Measurements from ENCODE around the gene KIF1C.
"Not testable (repeated sequence)": the region's sequence is repeated elsewhere in the genome, so short reads cannot be mapped to it uniquely, and the experiment has no call there.

The KIF1C gene

DNA sequence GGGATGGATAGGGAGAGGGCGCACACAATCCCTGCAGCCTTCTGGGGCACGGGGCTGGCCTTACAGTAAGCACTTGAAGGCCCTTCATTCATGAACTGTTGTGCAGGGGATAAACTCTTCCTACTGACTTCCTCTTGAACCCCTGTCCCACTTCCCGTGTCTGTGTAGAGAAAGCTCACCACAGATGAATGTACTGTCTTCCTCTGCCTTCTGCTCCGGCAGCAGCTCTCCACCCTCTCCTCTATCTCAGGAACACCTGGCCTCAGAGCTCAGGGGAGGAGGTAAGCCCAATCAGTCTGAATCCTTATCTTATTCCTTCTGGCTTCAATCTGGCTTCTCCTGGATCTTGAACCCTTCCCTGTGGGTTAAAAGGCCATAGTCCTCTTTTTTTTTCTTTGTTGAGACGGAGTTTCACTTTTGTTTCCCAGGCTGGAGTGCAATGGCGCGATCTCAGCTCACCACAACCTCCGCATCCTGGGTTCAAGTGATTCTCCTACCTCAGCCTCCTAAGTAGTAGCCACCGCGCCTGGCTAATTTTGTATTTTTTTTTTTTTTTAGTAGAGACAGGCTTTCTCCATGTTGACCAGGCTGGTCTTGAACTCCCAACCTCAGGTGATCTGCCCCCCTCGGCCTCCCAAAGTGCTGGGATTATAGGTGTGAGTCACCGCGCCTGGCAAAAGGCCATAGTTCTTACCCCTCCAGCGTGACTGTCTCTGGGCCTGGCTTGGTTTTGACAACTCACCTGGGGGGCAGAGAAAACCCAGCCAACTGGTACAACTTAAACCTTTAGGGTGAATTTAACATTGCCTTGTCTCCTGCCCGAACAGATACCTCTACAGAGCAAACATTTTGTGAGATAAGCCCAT is 44.6 kb downstream of the KIF1C start:
- DNase-seq (ENCODE audit: low read depth in 2 of 3, low spot score in 1 of 3) = no peak

DNA sequence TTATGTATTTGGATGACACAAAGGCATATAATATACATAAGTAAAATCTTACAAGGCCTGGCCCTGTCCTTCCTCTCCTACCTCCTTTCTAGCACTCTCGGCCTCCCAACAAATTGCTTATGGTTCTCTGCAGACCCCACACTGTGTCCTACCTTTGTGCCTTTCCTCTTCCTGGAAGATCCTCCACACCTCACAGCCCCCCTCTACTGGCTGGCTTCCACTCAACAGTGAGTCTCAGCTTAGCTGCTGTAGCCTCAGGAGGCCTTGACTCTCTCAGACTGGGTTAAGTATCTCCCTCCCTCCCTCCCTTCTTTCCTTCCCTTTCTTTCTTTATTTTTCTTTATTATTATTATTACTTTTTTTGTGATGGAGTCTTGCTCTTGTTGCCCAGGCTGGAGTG is 45.8 kb downstream of the KIF1C start:
- DNase-seq (ENCODE audit: low read depth in 2 of 3, low spot score in 1 of 3) = no peak

DNA sequence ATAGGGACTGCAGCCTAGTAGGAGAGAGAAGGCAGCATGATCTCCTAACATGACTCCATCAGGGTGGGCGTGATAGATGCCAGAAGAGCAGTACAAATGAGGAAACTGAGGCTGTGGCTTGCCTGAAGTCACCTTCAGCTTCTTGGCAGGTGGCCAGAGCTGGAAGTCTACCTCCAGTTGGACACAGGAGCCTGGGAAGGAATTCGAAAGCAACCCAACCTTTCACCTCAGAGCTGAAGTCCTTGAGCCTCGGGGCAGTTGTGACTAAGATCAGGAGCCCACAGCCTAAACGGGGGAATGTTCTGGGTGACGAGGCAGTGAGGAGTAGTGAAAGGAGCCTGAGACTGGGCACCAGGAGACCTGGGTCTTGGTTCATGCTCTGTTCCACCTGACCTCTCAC is 46.9 kb downstream of the KIF1C start:
- DNase-seq (ENCODE audit: low read depth in 2 of 3, low spot score in 1 of 3) = no peak

DNA sequence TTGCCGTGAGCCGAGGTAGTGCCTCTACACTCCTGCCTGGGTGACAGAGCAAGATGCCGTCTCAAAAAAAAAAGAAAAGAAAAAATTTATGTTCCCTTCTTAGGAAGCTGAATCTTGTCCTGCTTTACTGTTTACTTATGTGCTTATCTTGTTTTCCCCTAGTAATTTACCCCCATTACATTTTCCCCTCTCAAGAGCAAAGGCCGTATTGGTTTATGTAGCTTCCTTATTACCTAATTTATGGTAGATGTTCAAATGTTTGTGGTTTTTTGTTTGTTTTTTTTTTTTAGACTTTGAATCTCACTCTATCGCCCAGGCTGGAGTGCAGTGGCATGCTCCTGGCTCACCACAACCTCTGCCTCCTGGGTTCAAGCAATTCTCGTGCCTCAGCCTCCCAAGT is 47.7 kb downstream of the KIF1C start:
- DNase-seq (ENCODE audit: low read depth in 2 of 3, low spot score in 1 of 3) = no peak

DNA sequence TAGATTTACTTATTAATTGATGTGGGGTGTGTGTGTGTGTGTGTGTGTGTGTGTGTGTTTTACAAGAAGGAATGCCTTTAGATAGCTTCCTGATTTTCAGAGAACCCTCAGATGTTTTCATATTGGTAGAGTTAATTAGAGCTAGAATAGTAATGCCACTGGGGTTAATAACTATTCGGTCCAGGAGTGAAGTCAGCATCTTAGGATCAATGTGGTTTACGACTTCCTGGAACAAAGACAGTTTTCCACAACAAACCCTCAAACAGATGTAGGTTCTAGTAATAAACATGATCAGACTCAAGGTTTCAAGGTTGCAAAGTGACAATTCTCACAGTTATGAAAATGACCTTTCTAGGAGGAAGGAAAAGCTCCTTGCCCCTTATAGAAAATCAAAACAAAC is 49.7 kb downstream of the KIF1C start:
- no peak for DNase-seq (ENCODE audit: low read depth in 2 of 3, low spot score in 1 of 3)

DNA sequence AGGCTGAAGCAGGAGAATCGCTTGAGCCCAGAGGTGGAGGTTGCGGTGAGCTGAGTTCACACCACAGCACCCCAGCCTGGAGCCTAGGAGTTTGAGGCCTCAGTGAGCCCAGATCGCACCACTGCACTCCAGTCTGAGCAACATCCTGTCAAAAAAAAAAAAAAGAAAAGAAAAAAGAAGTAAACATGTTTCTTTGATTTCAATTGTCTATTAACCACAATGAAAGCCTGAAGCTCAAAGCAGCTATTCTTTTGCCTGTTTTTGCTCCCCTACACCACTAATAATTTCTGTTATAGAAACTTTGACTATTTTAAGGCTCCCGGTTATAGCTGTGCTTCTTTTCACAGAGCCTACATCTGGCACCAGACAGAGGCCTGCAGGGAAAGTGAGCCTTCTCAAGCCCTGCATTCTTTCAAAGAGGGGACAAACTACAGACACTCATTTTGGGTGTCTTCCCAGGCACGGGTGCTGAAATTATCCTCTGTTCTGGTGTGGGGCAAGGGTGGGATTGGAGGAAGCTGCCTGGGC is 51.6 kb downstream of the KIF1C start:
- DNase-seq (ENCODE audit: low read depth in 2 of 3, low spot score in 1 of 3) = no peak

DNA sequence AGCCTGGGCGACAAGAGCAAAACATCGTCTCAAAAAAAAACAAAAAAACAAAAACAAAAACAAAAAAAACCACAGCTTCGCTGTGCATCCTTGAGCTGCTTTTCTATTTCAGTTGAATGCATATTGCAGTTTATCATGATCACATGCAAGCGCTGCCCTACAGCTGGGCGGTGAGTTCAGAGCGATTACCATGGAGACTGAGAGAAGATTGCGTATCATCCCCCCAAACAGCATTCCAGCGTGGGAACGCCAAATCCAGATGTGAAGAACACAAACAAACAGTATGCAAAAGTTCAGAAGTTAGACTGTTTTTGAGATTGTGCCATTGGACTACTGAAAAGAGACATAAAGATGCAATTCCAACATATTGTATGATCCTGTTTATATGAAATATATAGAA is 52.5 kb downstream of the KIF1C start:
- DNase-seq (ENCODE audit: low read depth in 2 of 3, low spot score in 1 of 3) = no peak

DNA sequence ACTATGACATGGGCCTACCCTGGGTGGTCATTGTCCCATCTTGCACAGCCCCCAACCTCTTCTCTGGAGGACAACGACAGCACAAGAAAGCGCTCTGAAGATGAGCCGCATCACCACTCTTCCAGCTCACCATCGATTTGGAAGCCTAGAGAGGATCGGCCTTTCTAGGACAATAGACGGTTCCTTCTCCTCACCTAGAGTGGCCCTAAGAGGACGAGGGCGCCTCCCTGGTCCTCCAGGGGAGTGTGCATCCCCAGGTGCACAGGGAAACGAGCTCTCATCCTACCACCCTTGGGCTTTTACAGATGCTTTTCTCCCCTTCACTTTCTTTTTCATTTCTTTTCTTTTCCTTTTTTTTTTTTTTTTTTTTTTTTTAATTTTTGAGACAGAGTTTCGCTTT is 57.8 kb downstream of the KIF1C start:
- DNase-seq (ENCODE audit: low read depth in 2 of 3, low spot score in 1 of 3) = no peak

DNA sequence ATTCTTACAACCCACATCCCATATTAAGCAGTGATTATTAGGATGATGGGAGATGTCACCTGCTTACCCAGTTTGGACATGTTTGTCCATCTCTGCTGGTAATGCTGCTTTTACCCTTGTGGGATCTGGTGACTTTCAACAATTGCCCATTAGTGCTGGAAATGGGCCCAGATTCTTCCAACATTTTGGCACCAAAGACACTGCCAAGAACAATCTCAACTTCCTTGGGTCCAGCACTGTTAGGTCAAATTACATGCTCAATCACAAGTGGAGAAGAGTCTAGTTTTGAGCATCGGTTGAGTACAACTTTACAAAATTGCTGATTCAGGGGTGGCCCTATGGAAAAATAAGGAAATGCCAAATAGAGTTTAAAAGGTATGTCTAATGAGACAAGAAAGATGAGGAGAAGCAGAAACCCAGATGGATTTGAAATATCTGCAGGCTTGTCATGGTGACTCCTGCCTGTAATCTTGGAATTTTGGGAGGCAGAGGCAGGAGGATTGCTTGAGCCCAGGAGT is 67.5 kb downstream of the KIF1C start:
- DNase-seq (ENCODE audit: low read depth in 2 of 3, low spot score in 1 of 3) = no peak

DNA sequence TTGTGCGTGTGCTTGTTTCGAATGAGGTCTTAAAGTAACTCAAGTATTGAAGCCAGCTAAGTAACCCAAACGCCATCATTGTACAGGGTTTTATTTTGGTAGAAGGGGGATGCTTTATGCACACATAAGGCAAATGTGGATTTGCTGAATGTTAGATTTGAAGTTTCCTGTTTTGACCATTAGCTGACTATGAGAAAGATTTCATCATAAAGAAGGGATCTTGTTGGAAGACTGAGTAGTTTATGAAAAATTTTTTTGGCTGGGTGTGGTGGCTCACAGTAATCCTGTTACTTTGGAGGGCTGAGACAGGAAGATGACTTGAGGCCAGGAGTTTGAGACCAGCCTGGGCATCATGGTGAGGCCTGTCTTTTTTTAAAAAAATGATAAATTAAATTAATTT is 70.5 kb downstream of the KIF1C start:
- DNase-seq (ENCODE audit: low read depth in 2 of 3, low spot score in 1 of 3) = no peak

DNA sequence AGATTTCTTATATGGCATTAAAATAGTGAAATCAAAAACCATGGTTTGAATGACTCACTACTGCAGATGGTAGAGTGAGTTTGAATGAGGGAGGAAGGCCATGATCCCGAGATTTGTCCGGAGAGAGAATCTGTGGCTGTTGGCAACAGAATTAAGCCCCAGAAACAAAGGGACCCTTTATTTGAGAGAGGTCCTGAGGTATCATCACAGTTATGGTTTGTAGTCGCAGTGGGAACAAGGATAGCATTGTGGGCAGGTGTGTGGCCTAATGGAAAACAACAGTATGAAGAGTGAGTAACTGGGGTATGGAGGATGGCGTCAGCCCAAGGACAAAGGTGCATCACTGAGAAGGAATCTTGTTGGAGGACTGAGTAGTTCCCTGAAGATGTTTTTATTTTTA is 72.0 kb downstream of the KIF1C start:
- DNase-seq (ENCODE audit: low read depth in 2 of 3, low spot score in 1 of 3) = no peak

DNA sequence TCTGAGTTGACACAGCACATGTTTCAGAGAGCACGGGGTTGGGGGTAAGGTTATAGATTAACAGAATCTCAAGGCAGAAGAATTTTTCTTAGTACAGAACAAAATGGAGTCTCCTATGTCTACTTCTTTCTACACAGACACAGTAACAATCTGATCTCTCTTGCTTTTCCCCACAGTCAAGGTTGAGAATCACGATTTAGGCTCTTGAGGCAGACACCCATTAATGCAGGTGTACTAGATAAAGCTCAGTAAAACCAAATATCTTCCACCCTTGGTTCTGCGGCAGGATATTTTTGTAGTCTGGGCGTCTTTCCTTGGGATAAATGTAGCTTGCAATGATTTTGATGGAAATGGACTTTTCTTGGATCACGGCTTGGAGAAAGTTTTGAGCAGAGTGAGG is 77.7 kb downstream of the KIF1C start:
- not testable (repeated sequence) for DNase-seq (ENCODE audit: low read depth in 2 of 3, low spot score in 1 of 3)

DNA sequence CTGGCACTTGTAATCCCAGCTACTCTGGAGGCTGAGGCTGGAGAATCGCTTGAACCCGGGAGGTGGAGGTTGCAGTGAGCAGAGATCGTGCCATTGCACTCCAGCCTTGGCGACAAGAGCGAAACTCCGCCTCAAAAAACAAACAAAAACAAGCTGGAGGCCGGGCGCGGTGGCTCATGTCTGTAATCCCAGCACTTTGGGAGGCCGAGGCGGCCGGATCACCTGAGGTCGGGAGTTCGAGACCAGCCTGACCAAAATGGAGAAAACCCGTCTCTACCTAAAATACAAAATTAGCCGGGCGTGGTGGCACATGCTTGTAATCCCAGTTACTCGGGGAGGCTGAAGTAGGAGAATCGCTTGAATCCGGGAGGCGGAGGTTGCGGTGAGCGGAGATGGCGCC is 79.5 kb downstream of the KIF1C start:
- DNase-seq (ENCODE audit: low read depth in 2 of 3, low spot score in 1 of 3) = not testable (repeated sequence)

DNA sequence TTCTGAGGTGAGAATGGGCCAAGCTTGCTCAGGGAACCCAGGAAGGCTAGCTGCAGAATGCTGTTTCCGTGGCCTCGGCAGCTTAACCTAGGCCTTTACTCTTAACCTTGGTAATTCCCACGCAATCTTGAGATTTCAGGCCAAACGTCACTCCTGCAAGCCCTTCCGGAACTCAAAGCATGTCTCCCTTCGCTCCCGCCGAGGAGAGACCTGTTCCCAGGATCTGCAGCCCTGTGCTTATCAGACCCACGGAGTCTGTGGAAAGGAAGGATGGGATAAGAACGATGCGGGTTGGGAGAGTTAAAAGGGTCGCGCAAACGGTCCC is 80.0 kb downstream of the KIF1C start:
- DNase-seq (ENCODE audit: low read depth in 2 of 3, low spot score in 1 of 3) = no peak
